Activated CD8-positive, alpha-beta memory T cell treated with anti-CD3 and anti-CD28 coated beads for 36 hours (primary cell): Measurements from ENCODE around the gene NAA15. TPM values are rescaled to one million over a fixed set of nuclear protein-coding genes. Genes with fewer than 3 reads are reported as not detected.
"Not testable (repeated sequence)": the region's sequence is repeated elsewhere in the genome, so short reads cannot be mapped to it uniquely, and the experiment has no call there.

Experiments
- CTCF ChIA-PET: fragments of 350-600 bp; sonication (Branson Sonifier 250); formaldehyde crosslinking; loops from one replicate; lab custom pipeline; 2021; ENCODE audit warnings: antibody characterized with exemption; lab: Charles Lee
- POLR2A ChIA-PET: fragments of 350-600 bp; sonication (Branson Sonifier 250); formaldehyde crosslinking; loops from one replicate; lab custom pipeline; 2021; ENCODE audit warnings: antibody characterized with exemption; lab: Charles Lee
- total RNA-seq, 2 experiments: library from RNA; stranded (reverse); gene quantifications; one replicate each; pipeline ENCODE4 v1.2.3, GENCODE V29; 2021

Gene NAA15
- total RNA-seq, 2 experiments from 2014 or later, result 117 to 128 TPM

- POLR2A ChIA-PET, result interaction anchor here (0.8 kb wide), 1 partner anchor 22 kb away, joined by 3 read pairs; no protein-coding TSS in a partner anchor
These were observed 20.8 kb downstream of the NAA15 start for GRCh38 chr4:139322070-139322469.

DNA sequence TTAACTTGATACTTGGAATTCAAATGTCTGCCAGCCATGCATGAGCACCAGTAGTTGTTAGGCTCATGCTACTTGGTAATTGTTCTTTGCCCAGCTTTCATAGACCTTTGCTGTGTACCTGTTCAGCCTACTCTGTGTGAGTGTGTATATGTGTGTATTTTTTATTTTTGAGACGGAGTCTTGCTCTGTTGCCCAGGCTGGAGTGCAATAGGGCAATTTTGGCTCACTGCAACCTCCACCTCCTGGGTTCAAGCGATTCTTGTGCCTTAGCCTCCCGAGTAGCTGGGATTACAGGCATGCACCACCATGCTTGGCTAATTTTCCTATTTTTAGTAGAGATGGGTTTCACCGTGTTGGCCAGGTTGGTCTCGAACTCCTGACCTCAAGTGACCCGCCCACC, 21.2 kb downstream of the NAA15 start:
- POLR2A ChIA-PET, result not testable (repeated sequence)
- CTCF ChIA-PET, result interaction anchor here (0.6 kb wide), 1 partner anchor 19 kb away, joined by 4 read pairs; no protein-coding TSS in a partner anchor

More at GRCh38 chr4:139322070-139322469, 20.8 kb downstream of the NAA15 start:
- CTCF ChIA-PET, result interaction anchor here (0.6 kb wide), 1 partner anchor 19 kb away, joined by 4 read pairs; no protein-coding TSS in a partner anchor

DNA sequence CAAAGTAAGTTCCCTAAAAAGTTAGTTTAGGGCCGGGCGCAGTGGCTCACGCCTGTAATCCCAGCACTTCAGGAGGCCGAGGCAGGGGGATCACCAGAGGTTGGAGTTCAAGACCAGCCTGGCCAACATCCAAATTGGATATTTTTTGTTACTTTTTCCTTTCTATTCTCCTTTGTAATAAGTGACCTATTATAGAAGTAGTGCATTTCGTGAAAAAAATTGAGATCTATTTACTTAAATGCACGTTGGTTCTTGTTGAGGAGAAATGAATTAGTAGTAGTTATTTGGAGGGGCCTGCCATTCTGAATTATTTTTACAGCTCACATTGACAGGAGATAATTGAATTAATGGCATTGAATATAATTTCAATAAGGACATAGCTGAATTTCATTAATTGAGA, 23.3 kb downstream of the NAA15 start:
- CTCF ChIA-PET, result no interaction called here

GRCh38 chr4:139329665-139330200, 28.4 kb downstream of the NAA15 start:
- ChIA-PET CTCF (interaction anchor here (1.0 kb wide), 1 partner anchor 12 kb away, joined by 3 read pairs; no protein-coding TSS in a partner anchor), POLR2A (no interaction called here)

More for the DNA sequence above, 23.3 kb downstream of the NAA15 start:
- POLR2A ChIA-PET, result no interaction called here

- ChIA-PET POLR2A (no interaction called here), CTCF (interaction anchor here (1.0 kb wide), 1 partner anchor 11 kb away, joined by 3 read pairs; no protein-coding TSS in a partner anchor)
These were observed 29.0 kb downstream of the NAA15 start for GRCh38 chr4:139330283-139330682.

GRCh38 chr4:139331185-139331584, 29.9 kb downstream of the NAA15 start:
- ChIA-PET CTCF (interaction anchor here (1.6 kb wide), 1 partner anchor 301 kb away, joined by 9 read pairs; no protein-coding TSS in a partner anchor), POLR2A (interaction anchor here (1.8 kb wide), 1 partner anchor 30 kb away, joined by 9 read pairs; the partner anchor contains the start of gene NAA15)

GRCh38 chr4:139333046-139333445, 31.7 kb downstream of the NAA15 start:
- POLR2A ChIA-PET, result no interaction called here

GRCh38 chr4:139337612-139338011, 36.3 kb downstream of the NAA15 start:
- ChIA-PET POLR2A (no interaction called here), CTCF (no interaction called here)

More at GRCh38 chr4:139333046-139333445, 31.7 kb downstream of the NAA15 start:
- CTCF ChIA-PET, result interaction anchor here (1.6 kb wide), 1 partner anchor 18 kb away, joined by 3 read pairs; no protein-coding TSS in a partner anchor

DNA sequence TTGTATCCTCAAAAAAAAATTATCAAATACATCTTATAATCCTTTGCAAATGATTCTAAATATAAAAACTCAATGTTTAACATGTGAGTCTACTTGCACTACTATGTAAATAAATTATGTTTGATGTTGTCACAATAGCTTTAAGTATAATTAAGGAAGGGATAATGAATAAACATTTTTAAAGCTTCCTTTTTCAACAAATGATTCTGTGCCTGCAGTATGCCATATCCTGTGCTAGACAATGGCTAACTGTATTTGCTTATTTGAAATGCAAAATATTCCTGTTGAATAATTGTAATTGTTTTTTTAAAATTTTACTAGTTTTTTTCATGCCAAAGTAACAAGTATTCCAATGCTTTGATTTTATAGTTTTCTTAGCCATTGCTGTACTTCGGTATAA, 60.0 kb downstream of the NAA15 start:
- ChIA-PET POLR2A (no interaction called here), CTCF (no interaction called here)

DNA sequence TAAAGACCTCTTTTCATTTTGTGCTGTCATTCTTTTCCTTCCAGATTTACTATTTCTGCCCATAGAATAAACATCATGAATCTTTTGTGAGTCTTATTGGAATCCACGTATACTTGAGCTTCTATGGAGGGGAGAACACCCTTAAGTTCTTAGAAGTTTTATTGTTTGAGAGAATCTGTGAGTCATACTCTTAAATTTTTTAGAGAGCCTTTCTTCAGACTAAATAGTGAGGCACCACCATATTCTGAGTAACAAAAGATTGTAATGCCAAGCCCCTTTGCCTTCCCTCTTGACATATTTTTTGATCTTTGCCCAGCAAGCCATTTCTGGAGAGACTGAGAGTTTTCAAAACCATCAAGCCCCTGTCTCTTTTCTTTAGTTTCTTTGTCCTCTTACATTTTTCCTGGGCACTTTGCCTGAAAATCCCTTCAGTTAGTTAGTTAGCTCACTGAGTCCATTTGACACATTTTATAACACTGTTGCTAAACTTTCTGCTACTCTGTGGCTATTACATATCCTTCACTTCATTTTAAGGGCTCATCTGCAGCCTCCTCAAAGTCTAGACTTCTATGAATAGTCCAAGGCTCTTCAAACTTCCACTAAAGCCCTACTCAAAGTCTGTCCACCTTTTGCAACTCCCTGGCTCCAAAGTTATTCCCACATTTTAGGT, 66.3 kb downstream of the NAA15 start:
- CTCF ChIA-PET, result interaction anchor here (1.2 kb wide), 1 partner anchor 67 kb away, joined by 3 read pairs; the partner anchor contains the start of gene NAA15
- POLR2A ChIA-PET, result no interaction called here

DNA sequence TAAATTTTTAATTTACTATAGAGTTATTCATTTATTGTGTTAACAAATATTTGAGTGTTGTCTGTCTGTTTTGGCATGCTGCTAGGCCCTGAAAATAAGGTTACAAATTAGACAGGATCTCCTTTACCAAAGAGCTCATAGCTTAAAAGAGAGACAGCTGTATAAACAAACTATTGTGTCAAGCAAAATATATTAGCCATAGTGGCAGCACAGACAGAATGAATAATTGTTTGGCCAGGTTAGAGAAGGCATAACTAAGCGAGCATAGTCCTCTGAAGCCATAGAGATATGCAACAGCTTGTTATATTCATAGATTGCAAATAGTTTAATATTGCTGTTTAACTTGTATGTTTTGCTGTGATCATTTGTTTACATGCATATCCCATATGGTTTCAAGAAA, 67.7 kb downstream of the NAA15 start:
- ChIA-PET POLR2A (no interaction called here), CTCF (interaction anchor here (1.2 kb wide), 1 partner anchor 68 kb away, joined by 3 read pairs; the partner anchor contains the start of gene NAA15)

GRCh38 chr4:139374251-139374650, 72.9 kb downstream of the NAA15 start:
- ChIA-PET POLR2A (no interaction called here), CTCF (no interaction called here)

GRCh38 chr4:139386421-139386820, 85.1 kb downstream of the NAA15 start:
- CTCF ChIA-PET, result no interaction called here
- POLR2A ChIA-PET, result interaction anchor here (0.5 kb wide), 1 partner anchor 228 kb away, joined by 4 read pairs; no protein-coding TSS in a partner anchor

GRCh38 chr4:139389102-139389501, 87.8 kb downstream of the NAA15 start:
- POLR2A ChIA-PET, result no interaction called here

DNA sequence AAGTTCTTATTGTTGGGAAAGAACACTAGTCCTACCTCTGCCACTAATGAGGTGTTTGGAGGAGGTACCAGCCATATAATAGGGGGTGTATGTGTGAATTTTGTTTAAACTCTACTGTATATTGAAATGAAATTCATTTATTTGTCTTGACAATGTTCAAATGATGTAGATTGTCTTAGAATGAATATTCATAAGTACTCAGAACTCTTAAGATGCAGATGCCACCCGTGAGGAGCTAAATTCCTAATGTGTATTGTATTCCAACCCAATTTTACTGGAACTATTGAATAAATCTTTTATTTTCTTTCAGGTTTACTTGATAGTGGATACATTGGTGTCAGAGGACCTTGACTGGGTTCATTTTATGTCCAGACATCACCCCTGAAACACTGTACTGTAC, 88.7 kb downstream of the NAA15 start:
- CTCF ChIA-PET, result no interaction called here
- POLR2A ChIA-PET, result no interaction called here

More at GRCh38 chr4:139389102-139389501, 87.8 kb downstream of the NAA15 start:
- CTCF ChIA-PET, result interaction anchor here (0.6 kb wide), 2 partner anchors 33 to 160 kb away, joined by 3 to 4 read pairs; no protein-coding TSS in a partner anchor

DNA sequence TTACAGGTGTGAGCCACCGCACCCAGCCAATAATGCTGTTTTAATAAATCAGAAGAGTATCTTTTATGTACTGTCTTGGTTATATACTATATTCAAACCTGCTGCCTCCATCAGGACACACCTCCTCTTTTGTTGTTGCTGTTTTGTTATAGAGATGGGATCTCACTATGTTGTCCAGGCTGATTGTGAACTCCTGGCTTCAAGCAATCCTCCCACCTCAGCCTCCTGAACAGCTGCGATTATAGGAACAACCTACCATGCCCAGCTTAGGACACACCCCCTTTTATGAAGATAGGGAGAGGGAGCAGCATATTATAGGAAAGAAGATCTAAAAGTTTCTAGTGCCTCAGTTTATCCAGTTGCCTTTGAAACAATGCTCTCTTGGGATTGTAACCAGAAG, 90.4 kb downstream of the NAA15 start:
- CTCF ChIA-PET, result no interaction called here

GRCh38 chr4:139392797-139393196, 91.5 kb downstream of the NAA15 start:
- CTCF ChIA-PET, result no interaction called here
- POLR2A ChIA-PET, result no interaction called here

More for the DNA sequence above, 90.4 kb downstream of the NAA15 start:
- POLR2A ChIA-PET, result no interaction called here

- ChIA-PET POLR2A (interaction anchor here (0.6 kb wide), 1 partner anchor 45 kb away, joined by 3 read pairs; no protein-coding TSS in a partner anchor), CTCF (no interaction called here)
These were observed 100.1 kb downstream of the NAA15 start for GRCh38 chr4:139401368-139401767.

GRCh38 chr4:139402436-139402835, 101.1 kb downstream of the NAA15 start:
- ChIA-PET CTCF (no interaction called here), POLR2A (no interaction called here)

GRCh38 chr4:139403462-139403861, 102.2 kb downstream of the NAA15 start:
- POLR2A ChIA-PET, result no interaction called here
- CTCF ChIA-PET, result no interaction called here
